Adrenal gland (tissue), 12 donors: ENCODE measurements around the gene TUBA3D. TPM values are rescaled to one million over a fixed set of nuclear protein-coding genes. Genes with fewer than 3 reads are reported as not detected.
A peak's percentile ranks its signal among the peaks of the same experiment; 100 is the strongest.
"Not testable (repeated sequence)": the region's sequence is repeated elsewhere in the genome, so short reads cannot be mapped to it uniquely, and the experiment has no call there.

Experiments used
- DNase-seq, 7 donors: peaks; one replicate each; pipeline ENCODE4 v3.0.0-alpha.2; 2019 to 2020
- H3K27ac ChIP-seq, 5 donors: fragments of 200-600 bp; sonication (generic) in 4 of 5; 1 replicate in 3 of 5; 2 replicates in 2 of 5; pipeline versions ENCODE4 v1.5.1 to v1.8.0; 2016 to 2020; ENCODE audit warnings: mild to moderate bottlenecking in 1 of 5
- H3K27me3 ChIP-seq: fragments of 200-600 bp; 2 replicates; pipeline ENCODE4 v1.8.0; 2021
- H3K36me3 ChIP-seq, 2 donors: fragments of 200-600 bp; replicated peaks in 1 of 2; 1 replicate in 1 of 2; 2 replicates in 1 of 2; pipeline versions ENCODE4 v1.5.1 to v1.8.0; 2018 to 2022
- H3K4me1 ChIP-seq, 2 donors: fragments of 200-600 bp; replicated peaks in 1 of 2; 1 replicate in 1 of 2; 2 replicates in 1 of 2; pipeline versions ENCODE4 v1.5.1 to v1.8.0; 2018 to 2021
- H3K4me3 ChIP-seq, 4 donors: fragments of 200-600 bp; sonication (generic) in 3 of 4; one replicate each; pipeline ENCODE4 v1.5.1; 2016 to 2018
- H3K9me3 ChIP-seq, 3 donors: fragments of 200-600 bp; sonication (generic) in 1 of 3; replicated peaks in 1 of 3; 1 replicate in 2 of 3; 2 replicates in 1 of 3; pipeline versions ENCODE4 v1.5.1 to v1.8.0; 2016 to 2021
- CTCF ChIP-seq, 6 experiments: fragments of 450-650 bp in 4 of 6; fragments of 200-600 bp in 2 of 6; sonication (generic) in 1 of 6; IDR thresholded peaks; 1 replicate in 5 of 6; 2 replicates in 1 of 6; pipeline versions ENCODE4 v1.5.1 to v1.8.0; 2016 to 2021; ENCODE audit warnings: antibody characterized with exemption in 6 of 6, mild to moderate bottlenecking in 2 of 6, moderate library complexity in 1 of 6
- POLR2A ChIP-seq, 2 donors: fragments of 450-650 bp; IDR thresholded peaks; one replicate each; pipeline ENCODE4 v1.6.1; 2017; ENCODE audit warnings: antibody characterized with exemption in 2 of 2, mild to moderate bottlenecking in 2 of 2, moderate library complexity in 1 of 2
- WGBS, 4 donors: extraction: QIAGEN DNeasy Blood & Tissue Kit in 2 of 4; methylation state at CpG; one replicate each; pipeline versions ENCODE4 v1.1.5 to v1.1.7; 2013 to 2017; 5-methylcytosine and 5-hydroxymethylcytosine counted together
- intact Hi-C, 2 donors: fragments of 100-400 bp; cut with DNase I; formaldehyde crosslinking; loops; one replicate each; pipeline versions ENCODE4 v1.14.1 to v1.15.0; 2022 to 2023
- polyA plus RNA-seq, 3 donors: library from polyadenylated mRNA; stranded (reverse); fragments of 200-250 nt in 2 of 3; fragments of 350-450 nt in 1 of 3; fragmentation: Illumina TruSeq in 1 of 3; extraction: RNeasy Lipid Tissue Mini Kit (QIAGEN cat#74804) in 1 of 3; gene quantifications; one replicate each; pipeline ENCODE4 v1.2.3, GENCODE V29; 2013 to 2014
- total RNA-seq, 9 donors: library from RNA; depleted of rRNA in 4 of 9; stranded (reverse); fragments of >200 nt in 4 of 9; fragments of 120-200 nt in 1 of 9; fragmentation: NEBNext Ultra II Directional in 1 of 9; extraction: Animal tissue kit (Norgen Biotek cat#: 25700) in 1 of 9; gene quantifications; one replicate each; pipeline versions ENCODE4 v1.1.0 to v1.2.4, GENCODE V29; 2013 to 2023
- donor health status: healthy with polysubstance abuse.
- donor health status: Bipolar disorder and iron deficiency.
- donor health status: DM: yes; HTN: yes; CAD: no.
- donor health status: DM: no; HTN: no; CAD: no.
- donor health status: DM: no; HTN: no; CAD: no.
- donor health status: DM: yes; HTN: yes; CAD: no.

Gene TUBA3D
- total and polyA plus RNA-seq, 12 donors: 0.10 TPM; not detected in 11

GRCh38 chr2:131445896-131446295 lies 30.0 kb upstream of the TUBA3D start:
- intact Hi-C loops: no loop called here
- H3K27me3 ChIP-seq: no peaks in the 10 kb centered on the region
- no peak for DNase-seq
- no peaks in the 10 kb centered on the region for H3K36me3 ChIP-seq
- 85 to 94% (median 89%) methylated on average over 18 to 19 of the region's 19 CpGs for WGBS, 4 donors
- no peaks in the 10 kb centered on the region for H3K9me3 ChIP-seq
- no peaks in the 10 kb centered on the region for H3K4me1 ChIP-seq
- TF ChIP-seq POLR2A (IDR thresholded peaks at IDR 0.05) (no peak), CTCF (IDR thresholded peaks at IDR 0.05) (no peak)
- no peak overlapping the region for H3K4me3 ChIP-seq
- H3K27ac ChIP-seq: no peak overlapping the region

GRCh38 chr2:131447981-131448380 lies 27.9 kb upstream of the TUBA3D start:
- DNase-seq, H3K36me3 ChIP-seq, H3K27ac ChIP-seq, H3K9me3 ChIP-seq, intact Hi-C loops, H3K27me3 ChIP-seq, H3K4me1 ChIP-seq, H3K4me3 ChIP-seq: not testable (repeated sequence)
- WGBS, 4 donors: 82 to 97% (median 94%) methylated on average over 8 to 9 of the region's 9 CpGs

- 58 to 78% (median 70%) methylated on average over 7 to 10 of the region's 10 CpGs for WGBS, 4 donors
- intact Hi-C loops: not testable (repeated sequence)
Measured at GRCh38 chr2:131451265-131451949, 24.5 kb upstream of the TUBA3D start.

GRCh38 chr2:131454914-131455313 lies 21.0 kb upstream of the TUBA3D start:
- 62 to 76% (median 68%) methylated on average over 1 to 2 of the region's 2 CpGs for WGBS, 4 donors
- H3K36me3 ChIP-seq, H3K27ac ChIP-seq, H3K4me1 ChIP-seq, H3K4me3 ChIP-seq, H3K9me3 ChIP-seq, intact Hi-C loops, H3K27me3 ChIP-seq, DNase-seq: not testable (repeated sequence)

More at GRCh38 chr2:131451265-131451949, 24.5 kb upstream of the TUBA3D start:
- not testable (repeated sequence) for H3K27ac ChIP-seq, H3K9me3 ChIP-seq, H3K27me3 ChIP-seq, H3K4me3 ChIP-seq, H3K36me3 ChIP-seq, H3K4me1 ChIP-seq, DNase-seq

- H3K27me3 ChIP-seq, H3K9me3 ChIP-seq, DNase-seq, H3K27ac ChIP-seq, intact Hi-C loops, H3K4me1 ChIP-seq, H3K36me3 ChIP-seq, H3K4me3 ChIP-seq: not testable (repeated sequence)
- 85 to 91% (median 89%) methylated on average over 10 of the region's 10 CpGs for WGBS, 4 donors
Measured at GRCh38 chr2:131467722-131468121, 8.2 kb upstream of the TUBA3D start.

GRCh38 chr2:131470944-131471343 lies 5.0 kb upstream of the TUBA3D start:
- H3K36me3 ChIP-seq, H3K27ac ChIP-seq, H3K4me1 ChIP-seq, H3K9me3 ChIP-seq, H3K27me3 ChIP-seq, intact Hi-C loops, H3K4me3 ChIP-seq: not testable (repeated sequence)
- WGBS, 4 donors: 64 to 80% (median 75%) methylated on average over 1 to 3 of the region's 3 CpGs; no CpG with 5 or more reads in 1 of the 4 donors
- peak in 4 of 7 donors; percentile 49 to 59 (median 56) for DNase-seq

GRCh38 chr2:131471624-131472023 lies 4.3 kb upstream of the TUBA3D start:
- H3K27me3 ChIP-seq, H3K4me3 ChIP-seq, H3K36me3 ChIP-seq, H3K9me3 ChIP-seq, intact Hi-C loops, H3K27ac ChIP-seq, H3K4me1 ChIP-seq: not testable (repeated sequence)
- 67 to 92% (median 78%) methylated on average over 2 to 5 of the region's 8 CpGs; no CpG with 5 or more reads in 1 of the 4 donors for WGBS, 4 donors
- peak in 5 of 7 donors; percentile 33 to 52 (median 42) for DNase-seq

GRCh38 chr2:131473266-131473665 lies 2.7 kb upstream of the TUBA3D start:
- H3K36me3 ChIP-seq, DNase-seq, H3K4me3 ChIP-seq, H3K27ac ChIP-seq, H3K27me3 ChIP-seq, intact Hi-C loops, H3K9me3 ChIP-seq, H3K4me1 ChIP-seq: not testable (repeated sequence)
- WGBS, 4 donors: 98 to 100% (median 100%) methylated on average over 1 to 2 of the region's 2 CpGs

GRCh38 chr2:131476363-131476762 lies 444 bp downstream of the TUBA3D start:
- intact Hi-C loops, H3K9me3 ChIP-seq, H3K4me3 ChIP-seq, H3K27me3 ChIP-seq, H3K4me1 ChIP-seq, H3K36me3 ChIP-seq, H3K27ac ChIP-seq, DNase-seq: not testable (repeated sequence)
- WGBS, 4 donors: 96 to 98% (median 97%) methylated on average over 23 to 25 of the region's 25 CpGs

GRCh38 chr2:131477227-131477626 lies 1.3 kb downstream of the TUBA3D start:
- H3K4me3 ChIP-seq, H3K9me3 ChIP-seq, H3K27ac ChIP-seq, intact Hi-C loops, H3K4me1 ChIP-seq, H3K27me3 ChIP-seq, DNase-seq, H3K36me3 ChIP-seq: not testable (repeated sequence)
- 0 to 58% (median 51%) methylated on average over 1 of the region's 1 CpG for WGBS, 4 donors
